GM18909 (cell line): ENCODE measurements around the gene BIVM.

Experiments
- ATAC-seq: cut with Tn5 transposase; IDR thresholded peaks from one replicate; pipeline ENCODE4 v1.9.1; 2021; ENCODE audit warnings: mild to moderate bottlenecking; ENCODE audit not compliant: unreplicated experiment, poor library complexity

The BIVM gene

DNA sequence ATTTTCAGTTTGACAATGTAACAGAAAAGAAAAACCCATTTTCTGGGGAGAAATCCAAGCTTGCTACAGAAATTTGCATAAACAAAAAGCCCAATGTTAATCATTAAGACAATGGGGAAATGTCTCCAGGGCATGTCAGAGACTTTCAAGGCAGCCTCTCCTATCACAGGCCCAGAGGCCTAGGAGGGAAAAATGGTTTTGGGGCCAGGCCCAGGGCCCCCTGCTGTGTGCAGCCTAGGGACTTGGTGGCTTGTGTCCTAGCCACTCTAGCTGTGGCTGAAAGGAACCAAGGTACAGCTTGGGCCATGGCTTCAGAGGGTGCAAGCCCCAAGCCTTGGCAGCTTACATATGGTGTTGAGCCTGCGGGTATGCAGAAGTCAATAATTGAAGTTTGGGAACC is 17.3 kb upstream of the BIVM start:
- ATAC-seq: no peak

DNA sequence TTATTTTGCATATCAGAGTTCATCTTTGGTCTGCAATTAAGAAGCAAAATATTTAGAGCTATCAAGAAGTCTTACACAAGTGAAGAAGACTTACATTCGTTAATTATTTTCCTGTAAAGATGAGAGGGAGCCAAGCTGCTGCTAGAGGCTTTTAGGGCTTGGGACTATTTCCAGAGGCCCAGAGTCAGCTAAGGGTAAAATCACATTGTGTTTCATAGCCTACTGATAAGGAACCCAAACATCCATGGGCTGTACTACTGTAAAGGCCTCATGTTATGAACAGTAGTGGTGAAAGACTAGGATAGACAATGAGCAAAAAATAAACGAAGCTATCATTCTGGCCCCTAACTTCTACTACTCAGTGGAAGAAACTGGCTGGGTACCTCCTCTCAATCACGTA is 14.4 kb upstream of the BIVM start:
- no peak for ATAC-seq

DNA sequence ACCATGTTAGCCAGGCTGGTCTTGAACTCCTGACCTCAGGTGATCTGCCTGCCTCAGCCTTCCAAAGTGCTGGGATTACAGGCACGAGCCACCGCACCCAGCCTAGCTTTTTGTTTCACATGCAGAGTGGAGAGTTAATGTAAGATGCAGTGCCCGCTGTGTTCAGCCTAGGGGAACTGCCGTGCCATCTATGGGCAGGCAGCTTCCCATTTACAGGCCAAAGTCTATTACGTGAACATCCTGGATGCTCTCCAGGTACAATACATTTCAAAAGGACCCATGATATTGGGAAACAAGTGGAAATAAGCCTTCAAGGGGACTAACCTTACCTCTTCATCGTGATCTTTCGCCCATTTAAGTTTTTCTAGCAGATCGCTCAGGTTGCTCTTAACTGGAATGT is 10.2 kb upstream of the BIVM start:
- no peak for ATAC-seq

GRCh38 chr13:102792396-102792795 is 6.5 kb upstream of the BIVM start:
- ATAC-seq: no peak

DNA sequence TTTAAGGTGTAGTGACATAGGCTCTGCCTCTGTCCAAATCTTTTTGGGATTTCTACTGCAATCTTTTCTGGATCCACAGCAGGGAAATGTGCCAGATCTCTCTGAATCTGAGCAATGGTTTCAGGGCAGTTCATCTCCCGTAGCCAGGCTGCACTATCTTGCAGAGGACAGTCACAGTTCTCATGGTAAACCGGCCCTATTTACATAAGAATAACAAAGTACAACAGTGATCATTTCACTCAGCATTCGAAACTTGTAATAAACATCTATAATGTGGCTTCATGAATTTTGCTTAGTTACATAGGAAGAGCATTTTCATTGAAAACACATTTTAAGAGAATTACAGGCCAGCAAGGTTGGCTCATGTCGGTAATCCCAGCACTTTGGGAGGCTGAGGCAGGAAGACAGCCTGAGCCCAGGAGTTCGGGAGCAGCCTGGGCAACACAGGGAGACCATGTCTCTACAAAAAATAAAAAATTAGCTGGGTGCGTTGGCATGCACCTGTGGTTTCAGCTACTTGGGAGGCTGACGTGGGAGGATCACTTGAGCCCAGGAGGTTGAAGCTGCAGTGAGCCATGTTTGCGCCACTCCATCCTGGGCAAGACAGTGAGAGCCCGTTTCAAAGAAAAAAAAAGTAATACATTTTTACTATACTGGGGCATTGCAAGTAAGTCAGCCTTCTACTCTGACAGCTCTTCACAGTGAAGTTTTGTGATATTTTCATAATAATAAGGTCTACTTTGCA is 5.1 kb upstream of the BIVM start:
- ATAC-seq: no peak

DNA sequence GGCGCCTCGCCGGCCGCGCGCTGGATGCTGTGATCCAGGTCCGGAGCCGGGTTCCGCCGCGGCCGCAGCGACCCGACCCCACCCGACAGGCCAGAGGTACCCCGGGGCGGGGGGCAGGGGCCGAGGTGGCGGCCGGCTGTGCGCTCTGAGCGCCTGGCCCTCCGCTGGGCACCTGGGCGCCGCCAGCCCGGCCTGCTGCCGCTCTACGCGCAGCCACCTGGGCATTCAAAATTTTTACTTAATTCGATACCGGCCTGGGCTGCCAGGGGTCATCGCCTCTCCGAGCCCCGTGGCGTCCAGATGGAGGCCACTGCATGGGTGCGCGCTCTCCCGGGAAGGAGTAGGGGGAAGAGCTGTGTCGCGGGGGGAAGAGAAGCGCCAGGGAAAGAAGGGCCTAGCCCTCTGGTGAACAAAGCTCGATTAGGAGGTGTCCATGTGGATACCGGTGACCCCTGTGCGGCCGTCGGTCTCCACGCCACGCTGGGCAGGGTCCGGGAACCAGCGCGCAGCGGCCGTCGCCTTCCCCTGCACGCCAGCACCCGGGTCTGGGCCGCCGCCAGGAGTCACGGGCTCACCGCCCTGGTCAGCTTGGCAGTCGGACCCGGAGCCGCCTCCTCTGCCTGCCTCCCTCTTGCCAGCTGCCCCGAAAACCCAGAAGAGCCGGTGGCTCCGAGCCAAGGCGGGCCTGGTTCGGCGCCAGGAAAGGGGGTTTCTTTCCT is 666 bp downstream of the BIVM start:
- peak; percentile 7 for ATAC-seq

GRCh38 chr13:102800145-102801041 is 1.5 kb downstream of the BIVM start:
- peak; percentile 79 for ATAC-seq

DNA sequence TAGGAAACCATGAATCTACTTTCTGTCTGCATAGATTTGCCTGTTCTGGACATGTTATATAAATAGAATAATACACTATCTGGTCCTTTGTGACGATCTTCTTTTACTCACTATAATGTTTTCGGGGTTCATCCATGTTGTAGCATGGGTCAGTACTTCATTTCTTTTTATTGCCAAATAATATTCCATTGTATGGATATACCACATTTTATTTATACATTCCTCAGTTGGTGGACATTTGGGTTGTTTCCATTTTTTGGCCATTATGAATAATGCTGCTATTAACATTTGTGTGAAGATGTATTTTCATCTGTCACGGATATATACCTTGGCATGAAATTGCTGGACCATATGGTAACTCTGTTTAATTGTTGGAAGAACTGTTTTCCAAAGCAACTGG is 6.8 kb downstream of the BIVM start:
- no peak for ATAC-seq

- ATAC-seq: no peak
Measured at GRCh38 chr13:102807699-102808098, 8.8 kb downstream of the BIVM start.

- ATAC-seq: no peak
Measured at GRCh38 chr13:102812611-102813287, 13.8 kb downstream of the BIVM start.

GRCh38 chr13:102814025-102814607 is 15.2 kb downstream of the BIVM start:
- no peak for ATAC-seq

DNA sequence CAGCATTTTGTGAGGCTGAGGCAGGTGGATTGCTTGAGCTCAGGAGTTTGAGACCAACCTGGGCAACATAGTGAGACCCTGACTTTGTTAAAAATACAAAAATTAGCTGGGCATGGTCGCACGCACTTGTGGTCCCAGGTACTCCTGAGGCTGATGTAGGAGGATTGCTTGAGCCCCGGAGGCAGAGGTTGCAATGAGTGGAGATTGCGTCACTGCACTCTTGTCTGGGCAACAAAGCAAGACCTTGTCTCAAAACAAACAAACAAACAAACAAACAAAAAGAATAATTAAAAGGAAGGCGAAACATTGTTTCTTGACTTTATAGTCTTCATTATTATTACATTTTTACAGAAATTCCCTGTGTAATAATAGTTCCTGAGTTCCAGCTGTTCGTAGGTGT is 15.9 kb downstream of the BIVM start:
- ATAC-seq: no peak

DNA sequence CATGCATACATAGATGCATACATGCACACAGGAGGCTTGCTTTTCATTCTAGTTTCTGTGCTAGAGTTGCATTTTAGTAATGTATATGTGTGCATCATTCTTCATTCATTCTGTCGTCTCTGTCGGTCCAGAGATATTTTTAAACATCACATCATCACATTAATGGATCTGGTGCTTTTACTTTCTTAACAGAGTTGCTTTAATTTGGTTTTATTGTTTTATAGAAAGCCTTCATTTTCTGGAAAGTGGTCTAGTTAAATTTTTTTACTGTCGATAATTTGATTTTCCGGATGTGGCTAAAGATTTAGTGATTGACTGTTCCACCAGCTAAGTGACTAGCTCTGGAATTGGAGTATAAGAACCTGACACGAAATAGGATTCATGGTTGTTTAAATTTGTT is 16.9 kb downstream of the BIVM start:
- ATAC-seq: no peak

GRCh38 chr13:102816708-102817107 is 17.8 kb downstream of the BIVM start:
- ATAC-seq: no peak

- ATAC-seq: no peak
Measured at GRCh38 chr13:102817241-102817640, 18.3 kb downstream of the BIVM start.

- no peak for ATAC-seq
Measured at GRCh38 chr13:102817907-102818306, 19.0 kb downstream of the BIVM start.

GRCh38 chr13:102825400-102825799 is 26.5 kb downstream of the BIVM start:
- no peak for ATAC-seq

GRCh38 chr13:102825921-102826706 is 27.2 kb downstream of the BIVM start:
- ATAC-seq: no peak

DNA sequence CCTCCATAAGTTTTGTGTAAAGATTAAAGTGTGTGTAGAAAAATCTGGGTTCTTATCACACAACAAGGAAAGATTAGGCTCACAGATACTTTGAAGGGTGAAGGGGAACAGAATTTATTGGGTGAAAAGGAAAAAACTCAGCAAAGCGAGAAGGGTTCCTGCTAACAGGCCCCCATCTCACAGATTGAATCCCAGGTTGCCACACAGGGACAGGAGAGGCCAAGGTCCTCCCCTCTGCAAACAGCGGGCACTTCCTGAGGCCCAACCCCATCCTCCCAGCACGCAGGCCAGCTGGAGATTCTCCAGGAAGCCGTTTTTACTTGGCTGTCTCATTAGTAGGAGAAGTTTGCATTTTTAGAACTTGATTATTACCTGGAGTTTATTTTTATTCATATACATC is 31.7 kb downstream of the BIVM start:
- ATAC-seq: no peak
